Central memory CD8-positive, alpha-beta T cell (primary cell): Measurements from ENCODE around the gene SLC41A2.
"Not testable (repeated sequence)": the region's sequence is repeated elsewhere in the genome, so short reads cannot be mapped to it uniquely, and the experiment has no call there.

Experiments used
- ATAC-seq: fragments of 150-1000 bp; cut with Tn5 transposase; replicated peaks from 2 replicates; pipeline ENCODE4 v1.10.0; 2022; ENCODE audit warnings: mild to moderate bottlenecking, moderate FRiP score, moderate number of reproducible peaks; ENCODE audit not compliant: poor library complexity, severe bottlenecking; ENCODE audit errors: extremely low read depth
- DNase-seq, 2 donors: peaks; one replicate each; pipeline ENCODE4 v3.0.0; 2021; ENCODE audit warnings: low spot score in 2 of 2
- H3K27ac Mint-ChIP-seq: one replicate; pipeline ENCODE4 v1.8.0; 2022; ENCODE audit warnings: low read depth, mild to moderate bottlenecking, moderate library complexity, mixed read lengths
- H3K27me3 Mint-ChIP-seq: one replicate; pipeline ENCODE4 v1.8.0; 2022; ENCODE audit warnings: mixed read lengths
- H3K36me3 Mint-ChIP-seq: one replicate; pipeline ENCODE4 v1.8.0; 2022; ENCODE audit warnings: mild to moderate bottlenecking, moderate library complexity, mixed read lengths; ENCODE audit not compliant: insufficient read depth
- H3K4me1 Mint-ChIP-seq: one replicate; pipeline ENCODE4 v1.8.0; 2022; ENCODE audit warnings: mixed read lengths
- H3K4me3 Mint-ChIP-seq: one replicate; pipeline ENCODE4 v1.8.0; 2022; ENCODE audit warnings: mild to moderate bottlenecking, moderate library complexity, mixed read lengths
- H3K9me3 Mint-ChIP-seq: one replicate; pipeline ENCODE4 v1.8.0; 2022; ENCODE audit warnings: mixed read lengths

Gene SLC41A2

GRCh38 chr12:104958805-104959334 lies 780 bp upstream of the SLC41A2 start:
- H3K4me1 Mint-ChIP-seq, result peaks cover 23% of the 10 kb centered on the region
- H3K9me3 Mint-ChIP-seq, result no peaks in the 10 kb centered on the region
- ATAC-seq (no peak), DNase-seq (no peak)
- H3K4me3 Mint-ChIP-seq, result peak overlapping the region; percentile 95
- peaks cover 8% of the 10 kb centered on the region for H3K36me3 Mint-ChIP-seq
- H3K27me3 Mint-ChIP-seq, result peaks cover 21% of the 10 kb centered on the region
- H3K27ac Mint-ChIP-seq, result peak overlapping the region; percentile 91

- Mint-ChIP-seq H3K4me3 (peak overlapping the region; percentile 95), H3K27me3 (peaks cover 9% of the 10 kb centered on the region), H3K36me3 (peaks cover 8% of the 10 kb centered on the region), H3K4me1 (peaks cover 23% of the 10 kb centered on the region), H3K9me3 (no peaks in the 10 kb centered on the region), H3K27ac (peak overlapping the region; percentile 91)
- peak; percentile 41 for ATAC-seq
- peak in 1 of 2 donors; percentile 17 for DNase-seq
These were observed 430 bp downstream of the SLC41A2 start for GRCh38 chr12:104957719-104958000.

GRCh38 chr12:104956870-104957718 lies 996 bp downstream of the SLC41A2 start:
- H3K36me3 Mint-ChIP-seq, result peaks cover 8% of the 10 kb centered on the region

GRCh38 chr12:104955703-104956102 lies 2.4 kb downstream of the SLC41A2 start:
- no peak for ATAC-seq
- no peaks in the 10 kb centered on the region for H3K9me3 Mint-ChIP-seq
- peaks cover 23% of the 10 kb centered on the region for H3K4me1 Mint-ChIP-seq
- no peak overlapping the region for H3K27ac Mint-ChIP-seq
- no peak for DNase-seq
- H3K36me3 Mint-ChIP-seq, result peaks cover 8% of the 10 kb centered on the region
- no peak overlapping the region for H3K4me3 Mint-ChIP-seq
- no peaks in the 10 kb centered on the region for H3K27me3 Mint-ChIP-seq

More at GRCh38 chr12:104956870-104957718, 996 bp downstream of the SLC41A2 start:
- no peak for ATAC-seq
- Mint-ChIP-seq H3K27ac (peak overlapping the region; percentile 91), H3K4me1 (peaks cover 23% of the 10 kb centered on the region), H3K4me3 (peak overlapping the region; percentile 95), H3K9me3 (no peaks in the 10 kb centered on the region), H3K27me3 (peaks cover 3% of the 10 kb centered on the region)
- DNase-seq, result no peak

- H3K36me3 Mint-ChIP-seq, result peaks cover 4% of the 10 kb centered on the region
- DNase-seq (no peak), ATAC-seq (no peak)
- H3K27me3 Mint-ChIP-seq, result no peaks in the 10 kb centered on the region
- H3K4me1 Mint-ChIP-seq, result peaks cover 8% of the 10 kb centered on the region
- no peak overlapping the region for H3K27ac Mint-ChIP-seq
- no peaks in the 10 kb centered on the region for H3K9me3 Mint-ChIP-seq
- no peak overlapping the region for H3K4me3 Mint-ChIP-seq
These were observed 4.8 kb downstream of the SLC41A2 start for GRCh38 chr12:104953323-104953722.

GRCh38 chr12:104952816-104953215 lies 5.3 kb downstream of the SLC41A2 start:
- Mint-ChIP-seq H3K9me3 (no peaks in the 10 kb centered on the region), H3K4me1 (peaks cover 8% of the 10 kb centered on the region), H3K27ac (no peak overlapping the region), H3K27me3 (no peaks in the 10 kb centered on the region), H3K36me3 (peaks cover 3% of the 10 kb centered on the region), H3K4me3 (no peak overlapping the region)
- no peak for DNase-seq
- no peak for ATAC-seq

GRCh38 chr12:104951759-104952509 lies 6.2 kb downstream of the SLC41A2 start:
- H3K27me3 Mint-ChIP-seq, result no peaks in the 10 kb centered on the region
- no peaks in the 10 kb centered on the region for H3K36me3 Mint-ChIP-seq
- peaks cover under 1% of the 10 kb centered on the region for H3K4me1 Mint-ChIP-seq
- H3K9me3 Mint-ChIP-seq, result no peaks in the 10 kb centered on the region
- H3K4me3 Mint-ChIP-seq, result no peak overlapping the region
- H3K27ac Mint-ChIP-seq, result no peak overlapping the region
- ATAC-seq (no peak), DNase-seq (no peak)

GRCh38 chr12:104948716-104949115 lies 9.4 kb downstream of the SLC41A2 start:
- not testable (repeated sequence) for H3K9me3 Mint-ChIP-seq, H3K4me1 Mint-ChIP-seq, H3K27ac Mint-ChIP-seq, H3K36me3 Mint-ChIP-seq, H3K27me3 Mint-ChIP-seq, ATAC-seq, H3K4me3 Mint-ChIP-seq, DNase-seq

GRCh38 chr12:104944252-104944651 lies 13.8 kb downstream of the SLC41A2 start:
- Mint-ChIP-seq H3K27me3 (no peaks in the 10 kb centered on the region), H3K4me3 (no peak overlapping the region), H3K27ac (no peak overlapping the region), H3K36me3 (no peaks in the 10 kb centered on the region), H3K9me3 (no peaks in the 10 kb centered on the region), H3K4me1 (no peaks in the 10 kb centered on the region)
- no peak for DNase-seq
- no peak for ATAC-seq

GRCh38 chr12:104943401-104943800 lies 14.7 kb downstream of the SLC41A2 start:
- H3K9me3 Mint-ChIP-seq, H3K4me1 Mint-ChIP-seq, DNase-seq, H3K27me3 Mint-ChIP-seq, ATAC-seq, H3K36me3 Mint-ChIP-seq, H3K4me3 Mint-ChIP-seq, H3K27ac Mint-ChIP-seq: not testable (repeated sequence)

- ATAC-seq (no peak), DNase-seq (no peak)
- Mint-ChIP-seq H3K27ac (no peak overlapping the region), H3K4me1 (no peaks in the 10 kb centered on the region), H3K9me3 (no peaks in the 10 kb centered on the region), H3K4me3 (no peak overlapping the region), H3K36me3 (no peaks in the 10 kb centered on the region), H3K27me3 (no peaks in the 10 kb centered on the region)
These were observed 16.0 kb downstream of the SLC41A2 start for GRCh38 chr12:104942075-104942474.

- Mint-ChIP-seq H3K4me3 (no peak overlapping the region), H3K27ac (no peak overlapping the region), H3K4me1 (no peaks in the 10 kb centered on the region), H3K36me3 (no peaks in the 10 kb centered on the region), H3K9me3 (no peaks in the 10 kb centered on the region), H3K27me3 (no peaks in the 10 kb centered on the region)
- DNase-seq (no peak), ATAC-seq (no peak)
These were observed 16.6 kb downstream of the SLC41A2 start for GRCh38 chr12:104941454-104941853.

- ATAC-seq, result no peak
- H3K4me1 Mint-ChIP-seq, result no peaks in the 10 kb centered on the region
- no peak overlapping the region for H3K27ac Mint-ChIP-seq
- H3K36me3 Mint-ChIP-seq, result no peaks in the 10 kb centered on the region
- no peak for DNase-seq
- H3K9me3 Mint-ChIP-seq, result no peaks in the 10 kb centered on the region
- no peak overlapping the region for H3K4me3 Mint-ChIP-seq
- H3K27me3 Mint-ChIP-seq, result no peaks in the 10 kb centered on the region
These were observed 19.0 kb downstream of the SLC41A2 start for GRCh38 chr12:104939089-104939488.
